ENCODE results near the gene CACNG1. TPM values are rescaled to one million over a fixed set of nuclear protein-coding genes. Genes with fewer than 3 reads are reported as not detected.

The CACNG1 gene
- polyA plus RNA-seq, 1 donor (not counting 4 experiments of a cell fraction or from before 2014, with no cell fraction given) = not detected

DNA sequence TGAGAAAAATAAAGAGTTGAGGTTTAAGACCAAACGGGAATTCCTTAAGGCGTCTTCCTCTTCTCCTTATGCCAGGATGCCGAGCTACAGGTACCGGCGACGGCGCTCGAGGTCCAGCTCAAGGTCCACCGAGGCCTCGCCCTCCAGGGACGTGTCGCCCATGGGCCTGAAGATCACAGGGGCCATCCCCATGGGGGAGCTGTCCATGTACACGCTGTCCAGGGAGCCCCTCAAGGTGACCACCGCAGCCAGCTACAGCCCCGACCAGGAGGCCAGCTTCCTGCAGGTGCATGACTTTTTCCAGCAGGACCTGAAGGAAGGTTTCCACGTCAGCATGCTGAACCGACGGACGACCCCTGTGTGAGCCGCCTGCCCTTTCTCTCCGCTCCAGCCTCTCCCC is 13.7 kb upstream of the CACNG1 start:
- dilution Hi-C loops (cut with MboI; ENCODE audit: extremely low pct_ligation_motif_present, low sequenced_read_pairs) = no loop called here
- Histone ChIP-seq H3K9me3 (ENCODE audit: control insufficient read depth, low read depth, low read length) (no peaks in the 10 kb centered on the region), H3K4me2 (ENCODE audit: control insufficient read depth, extremely low read depth, insufficient read depth, low read depth, low read length) (no peak overlapping the region), H3K27me3 (ENCODE audit: control insufficient read depth, extremely low read depth, insufficient read depth, low read length) (peaks cover 6% of the 10 kb centered on the region), H3K4me3 (ENCODE audit: control insufficient read depth in 2 of 3, extremely low read depth in 1 of 3, insufficient read depth in 2 of 3, low read depth in 1 of 3, low read length in 3 of 3) (no peak overlapping the region), H3K79me2 (ENCODE audit: control insufficient read depth, insufficient read depth, low read length) (no peaks in the 10 kb centered on the region), H3K9ac (ENCODE audit: control insufficient read depth, extremely low read depth, insufficient read depth, low read length) (no peak overlapping the region), H3K4me1 (ENCODE audit: control insufficient read depth, extremely low read depth, insufficient read depth, low read length) (no peaks in the 10 kb centered on the region), H4K20me1 (ENCODE audit: control insufficient read depth, extremely low read depth, insufficient read depth, low read length) (no peaks in the 10 kb centered on the region), H2AFZ (ENCODE audit: control insufficient read depth, low read length) (no peak overlapping the region), H3K27ac (ENCODE audit: control insufficient read depth, insufficient read depth, low read length) (no peak overlapping the region), H3K36me3 (ENCODE audit: control insufficient read depth in 2 of 2, extremely low read depth in 1 of 2, insufficient read depth in 2 of 2, low read length in 2 of 2) (no peaks in the 10 kb centered on the region), H3K9me1 (ENCODE audit: control insufficient read depth, extremely low read depth, insufficient read depth, low read length) (no peaks in the 10 kb centered on the region)
- FAIRE-seq (no peak), DNase-seq (ENCODE audit: low read depth, low spot score) (no peak)
- no peak for TF ChIP-seq CTCF (optimal IDR thresholded peaks at IDR 0.05 in 1 of 3, IDR thresholded peaks at IDR 0.05 in 1 of 3, conservative IDR thresholded peaks at IDR 0.05 in 1 of 3; ENCODE audit: extremely low read depth in 1 of 3, insufficient read depth in 2 of 3, low read length in 3 of 3)
- no peak for TF ChIP-seq EZH2 (IDR thresholded peaks at IDR 0.05; ENCODE audit: low read length)

- no peaks in the 10 kb centered on the region for H3K4me1 ChIP-seq (ENCODE audit: control insufficient read depth, extremely low read depth, insufficient read depth, low read length)
- H3K9me1 ChIP-seq (ENCODE audit: control insufficient read depth, extremely low read depth, insufficient read depth, low read length) = no peaks in the 10 kb centered on the region
- H3K36me3 ChIP-seq (ENCODE audit: control insufficient read depth in 2 of 2, extremely low read depth in 1 of 2, insufficient read depth in 2 of 2, low read length in 2 of 2) = no peaks in the 10 kb centered on the region
- DNase-seq (ENCODE audit: low read depth, low spot score) (no peak), FAIRE-seq (no peak)
- H3K27me3 ChIP-seq (ENCODE audit: control insufficient read depth, extremely low read depth, insufficient read depth, low read length) = peaks cover under 1% of the 10 kb centered on the region
- no peak overlapping the region for H3K4me3 ChIP-seq (ENCODE audit: control insufficient read depth in 2 of 3, extremely low read depth in 1 of 3, insufficient read depth in 2 of 3, low read depth in 1 of 3, low read length in 3 of 3)
- H3K9me3 ChIP-seq (ENCODE audit: control insufficient read depth, low read depth, low read length) = no peaks in the 10 kb centered on the region
- dilution Hi-C loops (cut with MboI; ENCODE audit: extremely low pct_ligation_motif_present, low sequenced_read_pairs) = no loop called here
- H3K9ac ChIP-seq (ENCODE audit: control insufficient read depth, extremely low read depth, insufficient read depth, low read length) = no peak overlapping the region
- TF ChIP-seq EZH2 (IDR thresholded peaks at IDR 0.05; ENCODE audit: low read length) (no peak), CTCF (optimal IDR thresholded peaks at IDR 0.05 in 1 of 3, IDR thresholded peaks at IDR 0.05 in 1 of 3, conservative IDR thresholded peaks at IDR 0.05 in 1 of 3; ENCODE audit: extremely low read depth in 1 of 3, insufficient read depth in 2 of 3, low read length in 3 of 3) (no peak)
- no peaks in the 10 kb centered on the region for H4K20me1 ChIP-seq (ENCODE audit: control insufficient read depth, extremely low read depth, insufficient read depth, low read length)
- H3K27ac ChIP-seq (ENCODE audit: control insufficient read depth, insufficient read depth, low read length) = no peak overlapping the region
- no peak overlapping the region for H2AFZ ChIP-seq (ENCODE audit: control insufficient read depth, low read length)
- no peaks in the 10 kb centered on the region for H3K79me2 ChIP-seq (ENCODE audit: control insufficient read depth, insufficient read depth, low read length)
- no peak overlapping the region for H3K4me2 ChIP-seq (ENCODE audit: control insufficient read depth, extremely low read depth, insufficient read depth, low read depth, low read length)
Measured at GRCh38 chr17:67032382-67032781, 12.0 kb upstream of the CACNG1 start.

Data from keratinocyte (primary cell).